GM12892 (cell line): ENCODE data around the gene LOC128125822.

Experiments
- POLR2A ChIP-seq: IDR thresholded peaks from 2 replicates; pipeline ENCODE4 v1.6.1; 2011; ENCODE audit warnings: low read depth, low read length, control low read depth
- POLR2AphosphoS5 ChIP-seq: IDR thresholded peaks from 2 replicates; pipeline ENCODE4 v1.6.1; 2011; ENCODE audit warnings: low read depth, low read length, control low read depth
- TAF1 ChIP-seq: IDR thresholded peaks from 2 replicates; pipeline ENCODE4 v1.6.1; 2011; ENCODE audit warnings: low read depth, mild to moderate bottlenecking, control low read depth, low read length, borderline replicate concordance

DNA sequence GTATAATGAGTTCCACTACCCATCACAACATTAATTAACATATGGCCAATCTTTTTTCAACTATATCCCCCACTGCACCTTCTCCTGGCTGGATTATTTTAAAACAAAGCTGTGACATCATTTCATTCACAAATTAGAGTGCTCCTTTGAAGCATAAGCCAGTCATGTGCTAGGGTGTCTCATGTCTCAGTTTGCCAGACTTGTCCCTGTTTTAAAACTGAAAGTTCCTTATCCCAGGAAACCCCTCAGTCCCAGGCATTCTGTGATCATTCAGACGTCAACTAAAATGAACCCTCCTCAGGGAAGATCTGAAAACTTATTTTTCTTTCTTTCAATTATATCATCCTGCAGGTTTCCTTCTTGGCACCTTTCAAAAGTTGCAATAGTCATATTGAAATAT, 29.3 kb upstream of the LOC128125822 start:
- TF ChIP-seq POLR2A (no peak), POLR2AphosphoS5 (no peak), TAF1 (no peak)
